Liver (tissue), 9 donors: Measurements from ENCODE around the gene GCC2. TPM values are rescaled to one million over a fixed set of nuclear protein-coding genes. Genes with fewer than 3 reads are reported as not detected.

Experiments
- DNase-seq: peaks from one replicate; pipeline ENCODE4 v3.0.0-alpha.2; 2017; ENCODE audit warnings: low spot score
- H3K27ac ChIP-seq, 2 donors: one replicate each; pipeline ENCODE4 v1.7.0; 2013; ENCODE audit warnings: inconsistent platforms in 2 of 2, low read length in 2 of 2, control low read depth in 1 of 2, low read depth in 1 of 2, mild to moderate bottlenecking in 1 of 2
- H3K27me3 ChIP-seq, 4 donors: one replicate each; pipeline versions ENCODE4 v1.6.1 to v1.7.0; 2013; ENCODE audit warnings: low read length in 3 of 4, inconsistent platforms in 1 of 4, mild to moderate bottlenecking in 1 of 4, moderate library complexity in 1 of 4; ENCODE audit not compliant: control insufficient read depth in 4 of 4, insufficient read depth in 4 of 4
- H3K36me3 ChIP-seq, 4 donors: one replicate each; pipeline versions ENCODE4 v1.6.1 to v1.7.0; 2013; ENCODE audit warnings: low read length in 3 of 4, mild to moderate bottlenecking in 3 of 4, low read depth in 1 of 4, moderate library complexity in 1 of 4; ENCODE audit not compliant: control insufficient read depth in 4 of 4, insufficient read depth in 3 of 4
- H3K4me1 ChIP-seq, 4 donors: one replicate each; pipeline versions ENCODE4 v1.6.1 to v1.7.0; 2013; ENCODE audit warnings: low read length in 3 of 4, mild to moderate bottlenecking in 3 of 4, moderate library complexity in 1 of 4; ENCODE audit not compliant: control insufficient read depth in 4 of 4, insufficient read depth in 4 of 4
- H3K4me3 ChIP-seq, 3 donors: one replicate each; pipeline versions ENCODE4 v1.6.1 to v1.7.0; 2013; ENCODE audit warnings: low read length in 3 of 3, control low read depth in 1 of 3, low read depth in 1 of 3, mild to moderate bottlenecking in 1 of 3
- H3K9ac ChIP-seq, 2 donors: one replicate each; pipeline ENCODE4 v1.7.0; 2013; ENCODE audit warnings: low read length in 2 of 2, mild to moderate bottlenecking in 2 of 2, moderate library complexity in 2 of 2, control low read depth in 1 of 2, low read depth in 1 of 2
- H3K9me3 ChIP-seq, 4 donors: one replicate each; pipeline versions ENCODE4 v1.6.1 to v1.7.0; 2013; ENCODE audit warnings: low read length in 3 of 4; ENCODE audit not compliant: control insufficient read depth in 4 of 4
- ATF3 ChIP-seq: IDR thresholded peaks from 2 replicates; pipeline ENCODE4 v1.6.1; 2016; ENCODE audit warnings: antibody characterized with exemption
- CTCF ChIP-seq: fragments of 150-350 bp; IDR thresholded peaks from 2 replicates; pipeline ENCODE4 v1.5.1; 2017; ENCODE audit warnings: improper control_type of control experiment, low read depth, low read length; ENCODE audit not compliant: missing input control
- EGR1 ChIP-seq, 2 donors: IDR thresholded peaks; 2 replicates each; pipeline ENCODE4 v1.6.1; 2016 to 2018; ENCODE audit warnings: antibody characterized with exemption in 2 of 2, low read depth in 2 of 2
- FOXA1 ChIP-seq: IDR thresholded peaks from 2 replicates; pipeline ENCODE4 v1.6.1; 2016; ENCODE audit warnings: antibody characterized with exemption
- FOXA2 ChIP-seq: IDR thresholded peaks from 2 replicates; pipeline ENCODE4 v1.6.1; 2016; ENCODE audit warnings: antibody characterized with exemption
- GABPA ChIP-seq, 2 donors: IDR thresholded peaks in 1 of 2; conservative IDR thresholded peaks in 1 of 2; 2 replicates each; pipeline ENCODE4 v1.6.1; 2016; ENCODE audit warnings: antibody characterized with exemption in 2 of 2, mild to moderate bottlenecking in 1 of 2, moderate library complexity in 1 of 2
- HNF4A ChIP-seq, 2 donors: conservative IDR thresholded peaks; 2 replicates each; pipeline ENCODE4 v1.6.1; 2016; ENCODE audit warnings: antibody characterized with exemption in 2 of 2, mild to moderate bottlenecking in 2 of 2
- HNF4G ChIP-seq: IDR thresholded peaks from 2 replicates; pipeline ENCODE4 v1.6.1; 2016; ENCODE audit warnings: antibody characterized with exemption
- JUND ChIP-seq, 2 donors: IDR thresholded peaks; 2 replicates each; pipeline ENCODE4 v1.6.1; 2016; ENCODE audit warnings: antibody characterized with exemption in 2 of 2
- MAX ChIP-seq: IDR thresholded peaks from 2 replicates; pipeline ENCODE4 v1.6.1; 2016; ENCODE audit warnings: antibody characterized with exemption
- NR2F2 ChIP-seq: IDR thresholded peaks from 2 replicates; pipeline ENCODE4 v1.6.1; 2016; ENCODE audit warnings: antibody characterized with exemption
- RAD21 ChIP-seq, 2 donors: IDR thresholded peaks; 2 replicates each; pipeline ENCODE4 v1.6.1; 2016; ENCODE audit warnings: antibody characterized with exemption in 2 of 2, mild to moderate bottlenecking in 2 of 2
- REST ChIP-seq: IDR thresholded peaks from 2 replicates; pipeline ENCODE4 v1.6.1; 2016; ENCODE audit warnings: antibody characterized with exemption, mild to moderate bottlenecking
- RXRA ChIP-seq, 2 donors: IDR thresholded peaks; 2 replicates each; pipeline ENCODE4 v1.6.1; 2017 to 2018; ENCODE audit warnings: antibody characterized with exemption in 2 of 2, mild to moderate bottlenecking in 1 of 2
- SP1 ChIP-seq: IDR thresholded peaks from 2 replicates; pipeline ENCODE4 v1.6.1; 2018; ENCODE audit warnings: antibody characterized with exemption, mild to moderate bottlenecking
- TAF1 ChIP-seq: conservative IDR thresholded peaks from 2 replicates; pipeline ENCODE4 v1.6.1; 2016; ENCODE audit warnings: antibody characterized with exemption, mild to moderate bottlenecking
- YY1 ChIP-seq: IDR thresholded peaks from 2 replicates; pipeline ENCODE4 v1.6.1; 2016; ENCODE audit warnings: antibody characterized with exemption, mild to moderate bottlenecking
- ZBTB33 ChIP-seq: IDR thresholded peaks from 2 replicates; pipeline ENCODE4 v1.6.1; 2016; ENCODE audit warnings: antibody characterized with exemption
- WGBS: extraction: QIAGEN DNeasy Blood & Tissue Kit; methylation state at CpG from one replicate; pipeline ENCODE4 v1.1.7; 2013; 5-methylcytosine and 5-hydroxymethylcytosine counted together
- polyA plus RNA-seq, 2 donors: library from polyadenylated mRNA; stranded (reverse) in 1 of 2; unstranded in 1 of 2; fragments of 200-250 nt in 1 of 2; fragments of >200 nt in 1 of 2; fragmentation: Nextera tagmentation in 1 of 2; extraction: Ambion mirVana in 1 of 2; gene quantifications; one replicate each; pipeline versions ENCODE4 v1.2.1 to v1.2.3, GENCODE V29; 2013 to 2015
- total RNA-seq, 2 donors: library from RNA; depleted of rRNA; stranded (reverse); fragments of >200 nt; gene quantifications; one replicate each; pipeline ENCODE4 v1.2.3, GENCODE V29; 2014
- donor health status: healthy.
- donor health status: healthy.
- donor health status: healthy.
- donor health status: healthy.
- donor health status: healthy.

Gene GCC2
- total and polyA plus RNA-seq, 4 donors, result 4.8 to 26.1 (median 19.9) TPM

- no peak for TF ChIP-seq FOXA2
- TF ChIP-seq ZBTB33, result no peak
- no peak for TF ChIP-seq ATF3
- no peak for TF ChIP-seq HNF4G
- TF ChIP-seq CTCF, result no peak
- no peak for TF ChIP-seq FOXA1
- no peak for TF ChIP-seq GABPA (IDR thresholded peaks at IDR 0.05 in 1 of 2, conservative IDR thresholded peaks at IDR 0.05 in 1 of 2)
- no peak for TF ChIP-seq SP1
- no peak overlapping the region for H3K9ac ChIP-seq
- H3K4me3 ChIP-seq, result no peak overlapping the region
- no peaks in the 10 kb centered on the region for H3K36me3 ChIP-seq
- no peak overlapping the region for H3K27ac ChIP-seq
- no peak for DNase-seq
- peaks cover 0 to 9% (median 3%) of the 10 kb centered on the region in 4 donors for H3K9me3 ChIP-seq
- WGBS, result 91% methylated on average over 6 of the region's 6 CpGs
- no peaks in the 10 kb centered on the region for H3K4me1 ChIP-seq
- H3K27me3 ChIP-seq, result no peaks in the 10 kb centered on the region
These were observed 40.9 kb upstream of the GCC2 start for GRCh38 chr2:108407864-108408729.

- TF ChIP-seq RXRA (IDR thresholded peaks at IDR 0.05) (no peak), FOXA1 (no peak), TAF1 (no peak), HNF4G (no peak), ATF3 (no peak), JUND (IDR thresholded peaks at IDR 0.05) (no peak), ZBTB33 (no peak), YY1 (no peak), EGR1 (IDR thresholded peaks at IDR 0.05; ENCODE audit: low read depth in 2 of 2) (no peak), CTCF (no peak), REST (no peak), MAX (no peak), FOXA2 (no peak), NR2F2 (no peak), GABPA (IDR thresholded peaks at IDR 0.05 in 1 of 2, conservative IDR thresholded peaks at IDR 0.05 in 1 of 2) (no peak), SP1 (no peak), HNF4A (conservative IDR thresholded peaks at IDR 0.05) (no peak), RAD21 (IDR thresholded peaks at IDR 0.05) (no peak)
- DNase-seq, result no peak
- 85% methylated on average over 1 of the region's 1 CpG for WGBS
These were observed 39.2 kb upstream of the GCC2 start for GRCh38 chr2:108409768-108410167.

More at GRCh38 chr2:108409768-108410167, 39.2 kb upstream of the GCC2 start:
- no peak overlapping the region for H3K9ac ChIP-seq
- no peak overlapping the region for H3K4me3 ChIP-seq
- H3K9me3 ChIP-seq, result peaks cover 0 to 8% (median 3%) of the 10 kb centered on the region in 4 donors
- H3K4me1 ChIP-seq, result no peaks in the 10 kb centered on the region
- no peaks in the 10 kb centered on the region for H3K36me3 ChIP-seq
- H3K27me3 ChIP-seq, result no peaks in the 10 kb centered on the region
- no peak overlapping the region for H3K27ac ChIP-seq
